ENCODE measurements around the gene AP2S1.
"Not testable (repeated sequence)": the region's sequence is repeated elsewhere in the genome, so short reads cannot be mapped to it uniquely, and the experiment has no call there.

AP2S1 gene

DNA sequence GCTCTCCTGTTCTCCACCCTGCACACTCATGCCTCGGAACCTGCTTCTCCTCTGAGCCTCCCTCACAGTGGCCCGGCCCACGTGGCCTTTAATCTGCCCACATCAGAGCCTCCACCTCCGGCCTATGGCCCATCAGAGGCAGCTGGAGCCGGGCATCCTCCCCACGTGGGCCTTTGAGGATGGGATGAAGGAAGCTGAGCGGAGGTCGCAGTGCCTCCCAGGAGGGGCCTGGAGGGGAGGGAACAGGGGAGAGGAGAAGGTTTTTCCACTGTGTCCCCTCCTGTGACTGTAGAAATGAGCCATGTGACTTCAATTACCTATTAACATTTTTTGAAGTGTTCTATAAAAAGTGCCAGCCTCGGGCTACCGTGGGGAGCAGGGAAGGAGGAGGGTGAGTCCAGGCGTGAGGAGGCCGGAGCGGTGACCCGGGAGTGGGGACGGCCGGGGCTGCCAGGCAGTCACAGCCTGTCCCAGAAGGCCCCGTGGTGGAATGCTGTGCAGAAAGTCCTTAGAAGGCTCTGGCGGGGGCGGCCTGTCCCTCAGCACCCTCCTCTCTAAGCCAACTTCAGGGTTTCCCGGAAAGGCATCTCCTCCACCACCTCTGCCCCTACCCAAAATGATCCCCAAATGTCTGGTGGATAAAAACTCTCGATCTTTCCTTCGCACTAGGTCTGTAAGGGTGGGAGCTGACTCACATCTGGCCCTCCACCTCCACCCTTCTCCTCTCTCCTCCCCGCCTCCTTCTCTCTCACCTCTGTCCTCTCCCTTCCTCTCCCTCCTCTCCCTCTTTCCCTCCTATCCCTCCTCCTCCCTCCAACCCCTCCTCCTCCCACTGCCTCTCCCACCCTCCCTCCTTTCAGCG lies 37.4 kb downstream of the AP2S1 start:
- in situ Hi-C loops (cut with MboI; ENCODE audit: low sequenced_read_pairs), result no loop called here

DNA sequence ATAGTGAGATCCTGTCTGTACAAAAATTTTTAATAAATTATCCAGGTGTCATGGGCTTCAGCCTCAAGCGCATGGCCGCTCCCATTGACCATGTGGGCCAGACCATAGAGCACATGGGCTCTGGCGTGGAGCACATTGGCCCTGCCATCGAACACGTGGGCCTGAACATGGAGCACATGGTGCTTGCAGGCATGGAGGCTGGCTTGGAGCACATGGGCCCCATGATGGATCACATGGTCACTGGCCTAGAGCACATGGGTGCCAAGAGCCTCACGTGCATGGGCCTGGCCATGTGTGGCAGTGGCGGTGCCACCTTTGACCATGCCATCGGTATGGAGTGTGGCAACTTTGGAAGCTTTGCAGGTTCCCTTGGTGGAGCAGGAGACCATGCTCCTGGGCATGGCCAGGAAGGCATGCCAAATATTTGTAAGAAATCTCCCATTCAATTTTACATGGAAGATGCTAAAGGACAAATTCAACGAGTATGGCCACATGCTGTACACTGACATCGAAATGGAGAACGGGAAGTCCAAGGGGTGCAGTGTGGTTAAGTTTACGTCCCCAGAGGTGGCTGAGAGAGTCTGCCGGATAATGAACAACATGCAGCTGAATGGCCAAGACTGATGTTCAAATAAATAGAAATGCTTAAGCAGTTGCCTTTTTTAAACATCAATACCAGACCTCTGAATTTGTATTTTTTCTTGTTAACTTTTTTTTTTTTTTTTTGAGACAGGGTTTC lies 40.9 kb downstream of the AP2S1 start:
- in situ Hi-C loops (cut with MboI; ENCODE audit: low sequenced_read_pairs), result no loop called here

DNA sequence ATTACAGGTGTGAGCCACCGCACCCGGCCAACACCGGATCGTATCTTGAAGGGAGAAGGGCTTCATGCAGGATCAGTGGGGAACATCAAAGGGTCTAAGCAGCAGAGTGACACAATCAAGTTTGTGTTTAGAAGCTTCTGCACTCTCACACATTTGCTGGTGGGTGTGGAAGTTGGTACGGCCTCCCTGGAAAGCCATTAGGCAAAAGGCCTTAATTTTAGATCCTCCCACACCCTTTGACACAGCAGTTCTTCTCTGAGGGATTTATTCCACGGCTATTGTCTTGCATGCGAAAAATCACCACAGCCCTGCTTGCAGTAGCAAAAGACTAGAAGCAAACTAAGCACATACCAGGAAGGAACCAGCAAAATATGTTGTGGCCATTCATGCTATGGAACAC lies 44.0 kb downstream of the AP2S1 start:
- in situ Hi-C loops (cut with MboI; ENCODE audit: low sequenced_read_pairs), result no loop called here

DNA sequence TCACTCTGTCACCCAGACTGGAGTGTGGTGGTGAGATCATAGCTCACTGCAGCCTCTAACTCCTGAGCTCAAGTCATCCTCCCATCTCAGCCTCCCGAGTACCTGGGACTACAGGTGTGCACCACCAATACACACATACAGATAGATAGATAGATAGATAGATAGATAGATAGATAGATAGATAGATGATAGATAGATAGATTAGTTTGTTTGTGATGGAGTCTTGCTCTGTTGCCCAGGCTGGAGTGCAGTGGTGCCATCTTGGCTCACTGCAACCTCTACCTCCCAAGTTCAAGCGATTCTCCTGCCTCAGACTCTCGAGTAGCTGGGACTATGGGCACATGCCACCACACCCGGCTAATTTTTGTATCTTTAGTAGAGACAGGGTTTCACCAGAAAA lies 46.2 kb downstream of the AP2S1 start:
- in situ Hi-C loops (cut with MboI; ENCODE audit: low sequenced_read_pairs), result not testable (repeated sequence)

DNA sequence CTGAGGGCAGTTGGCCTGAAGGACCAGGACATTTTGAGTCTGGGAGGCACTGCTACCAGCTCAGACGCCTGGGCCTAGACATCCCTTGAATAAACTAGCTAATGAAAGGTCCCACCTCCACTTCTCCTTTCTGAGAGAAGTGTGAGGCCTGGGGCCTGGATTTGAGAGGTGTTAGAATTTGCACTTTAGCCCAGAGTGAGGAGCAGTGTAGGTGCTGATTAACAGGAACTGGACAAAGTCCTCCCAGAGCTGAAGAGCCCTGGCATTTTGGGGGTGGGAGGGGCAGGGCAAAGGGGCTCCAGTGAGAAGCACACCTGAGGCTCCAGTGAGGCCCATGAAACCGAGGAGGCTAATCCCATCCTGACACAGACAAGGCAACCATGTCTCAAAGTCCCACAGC lies 47.1 kb downstream of the AP2S1 start:
- in situ Hi-C loops (cut with MboI; ENCODE audit: low sequenced_read_pairs), result no loop called here

DNA sequence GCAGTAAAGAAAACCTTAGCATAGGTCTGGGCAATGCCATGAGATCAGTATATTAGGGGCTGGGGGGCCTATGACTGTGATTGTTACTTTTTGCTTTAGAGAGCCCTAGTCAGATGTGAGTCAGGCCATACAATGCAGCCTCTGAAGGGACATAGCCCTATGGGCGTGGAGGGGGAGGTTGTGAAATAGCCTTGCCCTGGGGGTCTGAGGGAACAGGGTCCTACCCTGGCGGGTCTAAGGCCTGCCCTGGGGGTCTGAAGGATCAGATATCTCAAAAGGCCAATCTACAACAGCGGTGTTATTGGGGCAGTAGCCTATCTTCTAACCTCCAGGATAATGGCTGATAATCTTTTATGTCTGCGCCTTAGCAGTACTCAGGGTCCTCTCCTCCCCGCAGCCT lies 48.5 kb downstream of the AP2S1 start:
- in situ Hi-C loops (cut with MboI; ENCODE audit: low sequenced_read_pairs), result no loop called here

DNA sequence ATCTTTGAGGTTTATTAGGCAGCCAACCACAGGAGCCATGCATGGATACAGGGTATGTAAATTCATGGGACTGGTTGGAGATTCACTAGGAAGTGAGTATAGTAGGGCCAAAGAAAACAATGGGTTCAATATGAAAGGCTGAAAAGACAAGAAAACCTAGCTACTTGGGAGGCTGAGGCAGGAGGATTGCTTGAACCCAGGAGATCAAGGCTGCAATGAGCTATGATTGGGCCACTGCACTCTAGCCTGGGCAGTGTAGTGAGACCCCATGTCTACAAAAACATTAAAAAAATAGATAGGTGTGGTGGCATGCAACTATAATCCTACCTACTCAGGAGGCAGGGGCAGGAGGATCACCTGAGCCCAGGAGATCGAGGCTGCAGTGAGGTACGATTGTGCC lies 51.9 kb downstream of the AP2S1 start:
- in situ Hi-C loops (cut with MboI; ENCODE audit: low sequenced_read_pairs), result no loop called here

DNA sequence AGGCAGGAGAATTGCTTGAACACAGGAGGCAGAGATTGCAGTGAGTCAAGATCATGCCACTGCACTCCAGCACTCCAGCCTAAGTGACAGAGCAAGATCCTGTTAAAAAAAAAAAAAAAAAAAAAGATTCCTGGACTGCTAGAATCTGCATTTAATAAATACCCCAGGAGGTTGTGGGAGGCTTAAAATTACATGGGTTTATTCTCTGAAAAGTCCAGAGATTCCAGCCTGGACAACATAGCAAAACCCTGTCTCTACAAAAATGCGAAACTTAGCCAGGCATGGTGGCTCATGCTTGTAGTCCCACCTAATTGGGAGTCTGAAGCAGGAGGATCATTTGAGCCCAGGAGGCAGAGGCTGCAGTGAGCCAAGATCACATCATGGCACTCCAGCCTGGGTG lies 52.8 kb downstream of the AP2S1 start:
- in situ Hi-C loops (cut with MboI; ENCODE audit: low sequenced_read_pairs), result no loop called here

DNA sequence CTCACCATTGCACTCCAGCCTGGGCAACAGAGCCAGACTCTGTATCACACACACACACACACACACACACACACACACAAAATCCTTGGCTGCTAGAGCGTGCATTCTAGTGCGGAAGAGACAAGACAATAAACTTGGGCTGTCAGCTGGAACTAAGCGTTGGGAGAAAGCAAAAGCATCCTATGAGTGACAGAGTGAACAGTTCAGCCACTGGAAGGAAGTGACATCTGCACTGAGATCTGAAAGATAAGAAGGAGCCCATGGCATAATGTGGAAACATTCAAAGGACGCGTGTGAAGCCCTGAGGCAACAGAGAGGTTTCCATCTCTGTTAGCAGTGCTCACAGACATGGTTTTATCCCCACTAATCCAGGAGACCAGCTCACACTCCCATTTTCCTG lies 58.7 kb downstream of the AP2S1 start:
- in situ Hi-C loops (cut with MboI; ENCODE audit: low sequenced_read_pairs), result no loop called here

DNA sequence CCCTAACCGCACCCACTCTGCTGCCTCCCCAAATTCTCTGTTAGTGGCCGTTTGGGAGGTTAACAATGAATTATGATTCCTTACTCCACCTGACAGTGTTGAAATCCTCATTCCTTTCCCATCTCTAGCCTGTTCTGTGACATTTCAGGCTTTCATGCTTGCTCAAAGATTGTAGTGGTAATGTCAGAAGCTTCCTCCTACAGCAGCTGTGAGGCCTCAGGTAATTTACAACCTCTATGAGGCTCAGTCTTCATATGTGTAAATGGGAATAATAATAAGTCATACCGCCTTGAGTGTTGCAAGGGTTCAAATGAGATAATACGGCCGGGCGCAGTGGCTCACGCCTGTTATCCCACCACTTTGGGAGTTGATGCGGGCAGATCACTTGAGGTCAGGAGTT lies 61.3 kb downstream of the AP2S1 start:
- in situ Hi-C loops (cut with MboI; ENCODE audit: low sequenced_read_pairs), result no loop called here

DNA sequence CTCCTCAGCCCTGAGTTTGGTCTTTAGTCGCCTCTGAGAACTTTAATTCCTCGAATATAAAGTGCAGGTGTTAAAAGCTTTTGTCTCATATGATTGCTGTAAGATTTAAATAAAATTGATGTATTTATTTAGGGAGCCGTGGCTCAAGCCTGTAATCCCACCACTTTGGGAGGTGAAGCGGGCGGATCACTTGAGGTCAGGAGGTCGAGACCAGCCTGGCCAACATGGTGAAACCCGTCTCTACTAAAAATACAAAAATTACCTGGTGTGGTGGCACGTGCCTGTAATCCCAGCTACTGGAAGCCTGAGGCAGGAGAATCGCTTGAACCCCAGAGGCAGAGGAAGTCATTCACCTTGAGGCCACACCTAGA lies 61.7 kb downstream of the AP2S1 start:
- in situ Hi-C loops (cut with MboI; ENCODE audit: low sequenced_read_pairs), result no loop called here

DNA sequence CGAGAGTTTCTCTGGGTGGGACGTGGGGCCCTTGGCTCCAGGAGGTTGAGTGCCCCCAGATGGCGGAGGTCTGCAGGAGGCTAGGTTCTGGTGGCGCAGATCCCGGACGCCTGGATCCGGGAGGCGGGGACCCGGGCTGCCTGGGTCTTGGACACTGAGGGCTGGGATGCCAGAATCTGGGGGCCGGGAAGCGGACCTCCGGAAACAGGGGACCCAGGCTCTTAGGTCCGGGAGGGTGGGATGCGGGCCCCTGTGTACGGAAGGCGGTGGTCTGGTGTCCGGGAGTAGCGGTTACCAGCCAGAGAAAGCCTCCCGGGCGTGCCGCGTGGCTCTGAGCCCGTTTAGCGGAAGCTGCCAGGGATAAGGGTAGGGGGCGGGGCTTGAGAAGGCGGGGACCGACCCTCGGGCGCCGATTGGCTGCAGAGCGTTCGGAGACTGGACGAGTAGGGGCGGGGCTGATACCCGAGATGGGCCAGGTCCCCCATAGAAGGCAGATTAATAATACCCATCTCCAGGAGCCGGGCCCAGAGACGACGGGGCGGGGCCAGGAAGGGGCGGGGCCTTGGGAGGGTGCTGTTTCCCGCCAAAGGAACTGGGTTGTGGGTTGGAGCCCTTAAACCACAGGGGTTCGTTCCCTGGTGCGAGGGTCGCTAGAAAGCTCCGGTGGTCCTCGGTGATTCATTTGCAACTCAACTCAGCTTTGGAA lies 62.2 kb downstream of the AP2S1 start, which contains the start of gene SLC1A5:
TSS of gene SLC1A5 (minus strand) at position 333 of the 706 bp plus-strand sequence. CDS start 629 bp downstream, outside the sequence.
- in situ Hi-C loops (cut with MboI; ENCODE audit: low sequenced_read_pairs), result no loop called here

Measured in HL-60/S4 (cell line).